Measurements from ENCODE around the gene PRKAG1.

PRKAG1 gene

GRCh38 chr12:49050507-49051372 lies 32.2 kb upstream of the PRKAG1 start:
- Histone ChIP-seq H3K27me3 (ENCODE audit: insufficient read depth, low read length, poor library complexity) (no peaks in the 10 kb centered on the region), H3K4me1 (ENCODE audit: insufficient read depth, low read length) (peaks cover 16% of the 10 kb centered on the region), H3K36me3 (ENCODE audit: insufficient read depth, low read length) (peaks cover 98% of the 10 kb centered on the region), H3K4me3 (ENCODE audit: low read depth in 1 of 2, low read length in 2 of 2) (no peak overlapping the region), H4K20me1 (ENCODE audit: insufficient read depth, low read length) (peaks cover 72% of the 10 kb centered on the region), H2AFZ (ENCODE audit: low read depth, low read length) (no peak overlapping the region), H3K4me2 (ENCODE audit: insufficient read depth, low read length) (no peak overlapping the region), H3K9ac (ENCODE audit: low read depth, low read length) (no peak overlapping the region), H3K79me2 (ENCODE audit: insufficient read depth, low read length) (peaks cover 54% of the 10 kb centered on the region), H3K9me3 (ENCODE audit: insufficient read depth, low read length, severe bottlenecking) (no peaks in the 10 kb centered on the region), H3K27ac (ENCODE audit: low read length) (no peak overlapping the region)
- ATAC-seq (ENCODE audit: insufficient read depth, low read depth) (no peak), DNase-seq (no peak)
- TF ChIP-seq CTCF (IDR thresholded peaks at IDR 0.05; ENCODE audit: borderline replicate concordance, extremely low read depth, low read length, poor library complexity, severe bottlenecking) (no peak), EZH2 (IDR thresholded peaks at IDR 0.05; ENCODE audit: borderline replicate concordance, low read depth, low read length, severe bottlenecking) (no peak)

- H3K36me3 ChIP-seq (ENCODE audit: insufficient read depth, low read length), result peaks cover 98% of the 10 kb centered on the region
- H3K27me3 ChIP-seq (ENCODE audit: insufficient read depth, low read length, poor library complexity), result no peaks in the 10 kb centered on the region
- no peak for TF ChIP-seq EZH2 (IDR thresholded peaks at IDR 0.05; ENCODE audit: borderline replicate concordance, low read depth, low read length, severe bottlenecking)
- TF ChIP-seq CTCF (IDR thresholded peaks at IDR 0.05; ENCODE audit: borderline replicate concordance, extremely low read depth, low read length, poor library complexity, severe bottlenecking), result no peak
- peaks cover 66% of the 10 kb centered on the region for H4K20me1 ChIP-seq (ENCODE audit: insufficient read depth, low read length)
- H3K27ac ChIP-seq (ENCODE audit: low read length), result no peak overlapping the region
- H3K9me3 ChIP-seq (ENCODE audit: insufficient read depth, low read length, severe bottlenecking), result no peaks in the 10 kb centered on the region
- DNase-seq, result no peak
- peaks cover 43% of the 10 kb centered on the region for H3K79me2 ChIP-seq (ENCODE audit: insufficient read depth, low read length)
- H3K4me1 ChIP-seq (ENCODE audit: insufficient read depth, low read length), result peaks cover 5% of the 10 kb centered on the region; the same call in 1 of the 2 replicates
- no peak overlapping the region for H3K4me2 ChIP-seq (ENCODE audit: insufficient read depth, low read length)
- no peak for ATAC-seq (ENCODE audit: insufficient read depth, low read depth)
- no peak overlapping the region for H3K4me3 ChIP-seq (ENCODE audit: low read depth in 1 of 2, low read length in 2 of 2)
- no peak overlapping the region for H2AFZ ChIP-seq (ENCODE audit: low read depth, low read length)
- no peak overlapping the region for H3K9ac ChIP-seq (ENCODE audit: low read depth, low read length)
Observed at GRCh38 chr12:49049566-49050224, 31.1 kb upstream of the PRKAG1 start.

GRCh38 chr12:49048953-49049352 lies 30.4 kb upstream of the PRKAG1 start:
- H3K4me3 ChIP-seq (ENCODE audit: low read depth in 1 of 2, low read length in 2 of 2), result no peak overlapping the region
- TF ChIP-seq EZH2 (IDR thresholded peaks at IDR 0.05; ENCODE audit: borderline replicate concordance, low read depth, low read length, severe bottlenecking) (no peak), CTCF (IDR thresholded peaks at IDR 0.05; ENCODE audit: borderline replicate concordance, extremely low read depth, low read length, poor library complexity, severe bottlenecking) (no peak)
- peaks cover 98% of the 10 kb centered on the region for H3K36me3 ChIP-seq (ENCODE audit: insufficient read depth, low read length)
- no peaks in the 10 kb centered on the region for H3K9me3 ChIP-seq (ENCODE audit: insufficient read depth, low read length, severe bottlenecking)
- no peak overlapping the region for H3K9ac ChIP-seq (ENCODE audit: low read depth, low read length)
- ATAC-seq (ENCODE audit: insufficient read depth, low read depth), result no peak
- H3K27ac ChIP-seq (ENCODE audit: low read length), result no peak overlapping the region
- H3K27me3 ChIP-seq (ENCODE audit: insufficient read depth, low read length, poor library complexity), result no peaks in the 10 kb centered on the region
- H3K79me2 ChIP-seq (ENCODE audit: insufficient read depth, low read length), result peaks cover 36% of the 10 kb centered on the region
- no peaks in the 10 kb centered on the region for H3K4me1 ChIP-seq (ENCODE audit: insufficient read depth, low read length)
- H2AFZ ChIP-seq (ENCODE audit: low read depth, low read length), result no peak overlapping the region
- DNase-seq, result no peak
- H3K4me2 ChIP-seq (ENCODE audit: insufficient read depth, low read length), result no peak overlapping the region
- peaks cover 62% of the 10 kb centered on the region for H4K20me1 ChIP-seq (ENCODE audit: insufficient read depth, low read length)

All from DND-41 (cell line).